Peyer's patch (tissue), 4 donors: Measurements from ENCODE around the gene TRIM10.

ENCODE experiments used
- POLR2A ChIP-seq, 2 donors: fragments of 450-650 bp; IDR thresholded peaks; one replicate each; pipeline ENCODE4 v1.5.1; 2017; ENCODE audit warnings: antibody characterized with exemption in 2 of 2, mild to moderate bottlenecking in 2 of 2, moderate library complexity in 2 of 2
- TF ChIP-seq, protein P1 (sequence below), 6 experiments: fragments of 450-650 bp in 4 of 6; fragments of 200-600 bp in 2 of 6; sonication (generic) in 1 of 6; IDR thresholded peaks; one replicate each; pipeline ENCODE4 v1.5.1; 2017 to 2019; ENCODE audit warnings: antibody characterized with exemption in 6 of 6, mild to moderate bottlenecking in 3 of 6, moderate library complexity in 1 of 6

DNA sequence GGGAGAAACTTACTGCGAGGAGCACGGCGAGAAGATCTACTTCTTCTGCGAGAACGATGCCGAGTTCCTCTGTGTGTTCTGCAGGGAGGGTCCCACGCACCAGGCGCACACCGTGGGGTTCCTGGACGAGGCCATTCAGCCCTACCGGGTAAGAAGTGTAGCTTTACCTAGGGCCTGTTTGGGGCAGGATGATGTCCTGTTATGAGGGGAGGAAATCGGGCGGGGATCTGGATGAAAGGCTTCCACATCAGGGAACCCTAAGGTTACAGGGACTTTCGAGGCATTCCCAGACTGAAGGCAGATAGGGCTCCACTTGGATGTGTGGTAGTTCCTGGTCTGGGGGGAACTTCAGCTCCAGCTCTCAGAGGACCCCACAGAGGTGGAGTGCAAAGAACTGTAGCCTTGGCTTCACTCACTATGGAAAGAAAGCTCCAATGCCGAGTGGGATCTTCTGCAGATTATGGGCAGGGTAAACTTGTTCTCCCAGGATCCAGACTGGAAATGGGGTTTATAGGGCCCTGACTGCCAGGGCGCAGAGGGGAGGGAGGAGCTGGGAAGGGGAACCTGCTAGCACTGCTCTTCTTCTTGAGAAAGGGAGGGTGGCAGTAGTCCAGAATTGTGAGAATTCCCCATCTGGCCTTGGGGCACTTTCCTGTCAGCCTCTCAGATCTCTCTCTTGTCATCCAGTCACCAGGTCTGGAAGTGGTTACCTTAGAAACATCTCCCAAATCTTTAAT, 3.1 kb upstream of the TRIM10 start:
- TF ChIP-seq, protein P1, sequence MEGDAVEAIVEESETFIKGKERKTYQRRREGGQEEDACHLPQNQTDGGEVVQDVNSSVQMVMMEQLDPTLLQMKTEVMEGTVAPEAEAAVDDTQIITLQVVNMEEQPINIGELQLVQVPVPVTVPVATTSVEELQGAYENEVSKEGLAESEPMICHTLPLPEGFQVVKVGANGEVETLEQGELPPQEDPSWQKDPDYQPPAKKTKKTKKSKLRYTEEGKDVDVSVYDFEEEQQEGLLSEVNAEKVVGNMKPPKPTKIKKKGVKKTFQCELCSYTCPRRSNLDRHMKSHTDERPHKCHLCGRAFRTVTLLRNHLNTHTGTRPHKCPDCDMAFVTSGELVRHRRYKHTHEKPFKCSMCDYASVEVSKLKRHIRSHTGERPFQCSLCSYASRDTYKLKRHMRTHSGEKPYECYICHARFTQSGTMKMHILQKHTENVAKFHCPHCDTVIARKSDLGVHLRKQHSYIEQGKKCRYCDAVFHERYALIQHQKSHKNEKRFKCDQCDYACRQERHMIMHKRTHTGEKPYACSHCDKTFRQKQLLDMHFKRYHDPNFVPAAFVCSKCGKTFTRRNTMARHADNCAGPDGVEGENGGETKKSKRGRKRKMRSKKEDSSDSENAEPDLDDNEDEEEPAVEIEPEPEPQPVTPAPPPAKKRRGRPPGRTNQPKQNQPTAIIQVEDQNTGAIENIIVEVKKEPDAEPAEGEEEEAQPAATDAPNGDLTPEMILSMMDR (IDR thresholded peaks at IDR 0.05) = no peak
- TF ChIP-seq POLR2A (IDR thresholded peaks at IDR 0.05) = no peak
